OCI-LY3 (cell line): ENCODE data around the gene C10orf71.

Source experiments
- H2AFZ ChIP-seq: fragments of 200-600, 300-600 bp; shearing (Covaris generic); 2 replicates; pipeline ENCODE4 v1.6.0; 2014; ENCODE audit warnings: antibody characterized with exemption, low read depth, low read length
- H3K27ac ChIP-seq: fragments of 200-600, 300-600 bp; sonication (generic); 2 replicates; pipeline ENCODE4 v1.5.1; 2014; ENCODE audit warnings: mild to moderate bottlenecking, low read length, moderate library complexity, mixed read lengths
- H3K27me3 ChIP-seq: fragments of 200-600, 300-600 bp; sonication (generic); 2 replicates; pipeline ENCODE4 v1.6.1; 2014; ENCODE audit warnings: low read depth, low read length, mixed read lengths
- H3K36me3 ChIP-seq: fragments of 200-600, 300-600 bp; sonication (generic); replicated peaks from 2 replicates; pipeline ENCODE3; 2014; ENCODE audit warnings: low read depth, low read length, mixed read lengths
- H3K4me1 ChIP-seq: fragments of 300-600, 200-600 bp; sonication (generic); 2 replicates; pipeline ENCODE4 v1.6.1; 2014; ENCODE audit warnings: low read length, mixed read lengths
- H3K4me2 ChIP-seq: fragments of 200-600, 300-600 bp; sonication (generic); 2 replicates; pipeline ENCODE4 v1.6.1; 2014; ENCODE audit warnings: low read length, mixed read lengths
- H3K4me3 ChIP-seq: fragments of 300-600, 200-600 bp; sonication (generic); 2 replicates; pipeline ENCODE4 v1.5.1; 2014; ENCODE audit warnings: antibody characterized with exemption, mild to moderate bottlenecking, low read length, moderate library complexity
- H3K79me2 ChIP-seq: fragments of 300-600, 200-600 bp; shearing (Covaris generic); 2 replicates; pipeline ENCODE4 v1.6.1; 2014; ENCODE audit warnings: mild to moderate bottlenecking, low read length, mixed read lengths
- H3K9ac ChIP-seq: fragments of 300-600, 200-600 bp; shearing (Covaris generic); 2 replicates; pipeline ENCODE4 v1.6.0; 2014; ENCODE audit warnings: mild to moderate bottlenecking, low read length, moderate library complexity
- H3K9me3 ChIP-seq: fragments of 200-600, 300-600 bp; shearing (Covaris generic); 2 replicates; pipeline ENCODE4 v1.6.1; 2014; ENCODE audit warnings: low read length, mixed read lengths; ENCODE audit not compliant: insufficient read depth
- H4K20me1 ChIP-seq: fragments of 200-600, 300-600 bp; sonication (generic); 2 replicates; pipeline ENCODE4 v1.6.1; 2016; ENCODE audit warnings: low read length, mixed read lengths; ENCODE audit not compliant: insufficient read depth
- CTCF ChIP-seq: fragments of 200-600, 300-600 bp; sonication (generic); IDR thresholded peaks from 2 replicates; pipeline ENCODE4 v1.5.1; 2014; ENCODE audit warnings: antibody characterized with exemption, low read length, low read depth
- EZH2phosphoT487 ChIP-seq: fragments of 200-600 bp; shearing (Covaris generic); IDR thresholded peaks from 2 replicates; pipeline ENCODE4 v1.6.1; 2018; ENCODE audit warnings: antibody characterized with exemption, mixed run types, low read depth

The C10orf71 gene

GRCh38 chr10:49300140-49300974 is 1.4 kb downstream of the C10orf71 start:
- Histone ChIP-seq H3K9ac (no peak overlapping the region), H3K36me3 (no peaks in the 10 kb centered on the region), H3K4me2 (no peak overlapping the region), H3K27ac (no peak overlapping the region), H3K4me1 (no peaks in the 10 kb centered on the region), H3K79me2 (no peaks in the 10 kb centered on the region), H3K27me3 (peaks cover 13% of the 10 kb centered on the region; the same call in 1 of the 2 replicates), H3K4me3 (no peak overlapping the region), H4K20me1 (no peaks in the 10 kb centered on the region), H2AFZ (no peak overlapping the region), H3K9me3 (no peaks in the 10 kb centered on the region)
- no peak for TF ChIP-seq EZH2phosphoT487
- no peak for TF ChIP-seq CTCF

GRCh38 chr10:49301302-49301701 is 2.3 kb downstream of the C10orf71 start:
- no peak overlapping the region for H3K4me2 ChIP-seq
- H3K4me1 ChIP-seq = no peaks in the 10 kb centered on the region
- no peaks in the 10 kb centered on the region for H3K36me3 ChIP-seq
- H2AFZ ChIP-seq = no peak overlapping the region
- H3K4me3 ChIP-seq = no peak overlapping the region
- no peak overlapping the region for H3K27ac ChIP-seq
- H4K20me1 ChIP-seq = no peaks in the 10 kb centered on the region
- H3K9ac ChIP-seq = no peak overlapping the region
- TF ChIP-seq EZH2phosphoT487 (no peak), CTCF (no peak)
- H3K27me3 ChIP-seq = peaks cover 13% of the 10 kb centered on the region; the same call in 1 of the 2 replicates
- H3K9me3 ChIP-seq = no peaks in the 10 kb centered on the region
- no peaks in the 10 kb centered on the region for H3K79me2 ChIP-seq

DNA sequence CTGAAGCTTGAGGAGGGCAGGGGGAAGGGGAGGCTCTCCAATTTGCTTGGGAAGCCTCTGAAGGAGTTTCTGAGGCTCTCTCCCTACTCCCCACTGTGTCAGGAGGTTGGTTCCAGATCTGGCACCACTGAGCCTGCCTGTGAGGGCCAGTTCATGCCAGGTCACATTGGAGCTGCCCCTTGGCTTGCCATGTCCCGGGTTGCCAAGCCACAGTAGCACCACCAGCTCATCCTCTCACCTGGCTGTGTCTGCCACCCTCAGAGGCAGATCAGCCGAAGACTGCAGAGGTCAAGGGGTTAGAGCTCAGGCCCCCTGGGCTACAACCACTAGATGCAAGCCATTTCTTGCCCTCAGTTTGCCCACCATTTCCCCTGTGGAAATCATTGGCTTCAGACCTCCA is 3.1 kb downstream of the C10orf71 start:
- H3K9ac ChIP-seq = no peak overlapping the region
- H3K4me1 ChIP-seq = no peaks in the 10 kb centered on the region
- peaks cover 13% of the 10 kb centered on the region; the same call in 1 of the 2 replicates for H3K27me3 ChIP-seq
- no peak overlapping the region for H3K27ac ChIP-seq
- no peak for TF ChIP-seq CTCF
- TF ChIP-seq EZH2phosphoT487 = no peak
- no peaks in the 10 kb centered on the region for H3K79me2 ChIP-seq
- H3K36me3 ChIP-seq = no peaks in the 10 kb centered on the region
- no peak overlapping the region for H3K4me2 ChIP-seq
- no peaks in the 10 kb centered on the region for H4K20me1 ChIP-seq
- no peak overlapping the region for H2AFZ ChIP-seq
- H3K4me3 ChIP-seq = no peak overlapping the region
- H3K9me3 ChIP-seq = no peaks in the 10 kb centered on the region

- Histone ChIP-seq H3K36me3 (no peaks in the 10 kb centered on the region), H3K27ac (no peak overlapping the region), H3K27me3 (peaks cover 13% of the 10 kb centered on the region; the same call in 1 of the 2 replicates), H3K9me3 (no peaks in the 10 kb centered on the region), H3K4me3 (no peak overlapping the region), H2AFZ (no peak overlapping the region), H3K9ac (no peak overlapping the region), H4K20me1 (no peaks in the 10 kb centered on the region), H3K4me2 (no peak overlapping the region), H3K79me2 (no peaks in the 10 kb centered on the region), H3K4me1 (no peaks in the 10 kb centered on the region)
- TF ChIP-seq CTCF (no peak), EZH2phosphoT487 (no peak)
Observed at GRCh38 chr10:49303711-49304110, 4.7 kb downstream of the C10orf71 start.
